Spleen (tissue), 7 donors: ENCODE measurements around the gene SCART1.

ENCODE experiments used
- POLR2A ChIP-seq, 3 donors: fragments of 450-650 bp; IDR thresholded peaks; one replicate each; pipeline ENCODE4 v1.5.1; 2017; ENCODE audit warnings: antibody characterized with exemption in 3 of 3, mild to moderate bottlenecking in 1 of 3
- TF ChIP-seq, protein P1 (sequence below), 11 experiments: fragments of 200-600 bp in 7 of 11; fragments of 450-650 bp in 4 of 11; sonication (generic) in 4 of 11; IDR thresholded peaks in 8 of 11; conservative IDR thresholded peaks in 3 of 11; 1 replicate in 7 of 11; 2 replicates in 4 of 11; pipeline versions ENCODE4 v1.4.0 to v1.8.0; 2016 to 2021; ENCODE audit warnings: antibody characterized with exemption in 11 of 11, inconsistent platforms in 4 of 11, mild to moderate bottlenecking in 1 of 11
- donor health status: DM: no; HTN: no; CAD: no; lungs with moderate emphysema.
- donor health status: DM: no; HTN: no; CAD: no.
- donor health status: DM: no; HTN: no; CAD: no.

DNA sequence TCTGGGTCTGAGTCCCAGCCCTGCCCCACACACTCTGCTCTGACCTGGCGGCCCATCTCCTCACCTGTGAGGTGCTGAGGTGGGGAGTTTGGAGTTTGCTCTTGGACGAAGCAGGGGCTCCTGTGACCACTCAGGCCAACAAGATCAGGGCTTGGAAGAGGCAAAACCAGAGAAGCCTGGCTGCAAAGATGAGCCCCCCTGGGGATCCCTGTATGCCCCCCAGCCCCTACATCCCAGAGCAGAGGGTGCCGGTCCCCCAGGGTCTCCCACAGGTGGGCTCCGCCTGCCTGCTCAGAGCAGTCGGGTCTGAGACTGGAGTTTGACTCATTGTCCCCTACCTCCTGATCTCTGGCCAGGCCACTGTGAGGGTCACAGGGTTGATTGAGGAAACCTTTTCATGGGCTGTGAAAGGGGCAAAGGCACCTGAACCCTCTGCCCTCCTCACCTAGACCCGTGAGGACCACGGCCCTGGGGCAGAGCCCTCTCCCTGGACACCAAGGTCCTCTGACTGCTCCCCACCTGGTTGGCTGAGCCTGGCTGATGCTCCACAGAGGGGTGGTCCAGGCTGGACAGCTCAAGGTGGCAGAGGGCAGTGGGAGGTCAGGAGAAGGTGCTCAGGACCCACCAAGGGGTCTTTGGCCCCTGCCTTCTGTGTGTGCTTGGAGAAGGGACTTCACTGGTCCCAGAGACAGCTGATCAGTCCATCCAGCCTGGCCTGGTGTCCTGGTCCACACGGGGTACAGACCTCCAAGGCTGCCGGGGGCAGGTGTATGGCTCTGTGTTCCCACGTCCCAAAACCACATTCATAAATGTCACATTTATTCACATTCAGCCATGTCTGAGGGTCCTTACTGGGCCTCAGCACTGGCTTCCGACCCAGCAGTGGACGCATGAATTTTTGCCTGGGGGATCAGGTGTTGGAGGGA, 9.1 kb upstream of the SCART1 start:
- TF ChIP-seq, protein P1, sequence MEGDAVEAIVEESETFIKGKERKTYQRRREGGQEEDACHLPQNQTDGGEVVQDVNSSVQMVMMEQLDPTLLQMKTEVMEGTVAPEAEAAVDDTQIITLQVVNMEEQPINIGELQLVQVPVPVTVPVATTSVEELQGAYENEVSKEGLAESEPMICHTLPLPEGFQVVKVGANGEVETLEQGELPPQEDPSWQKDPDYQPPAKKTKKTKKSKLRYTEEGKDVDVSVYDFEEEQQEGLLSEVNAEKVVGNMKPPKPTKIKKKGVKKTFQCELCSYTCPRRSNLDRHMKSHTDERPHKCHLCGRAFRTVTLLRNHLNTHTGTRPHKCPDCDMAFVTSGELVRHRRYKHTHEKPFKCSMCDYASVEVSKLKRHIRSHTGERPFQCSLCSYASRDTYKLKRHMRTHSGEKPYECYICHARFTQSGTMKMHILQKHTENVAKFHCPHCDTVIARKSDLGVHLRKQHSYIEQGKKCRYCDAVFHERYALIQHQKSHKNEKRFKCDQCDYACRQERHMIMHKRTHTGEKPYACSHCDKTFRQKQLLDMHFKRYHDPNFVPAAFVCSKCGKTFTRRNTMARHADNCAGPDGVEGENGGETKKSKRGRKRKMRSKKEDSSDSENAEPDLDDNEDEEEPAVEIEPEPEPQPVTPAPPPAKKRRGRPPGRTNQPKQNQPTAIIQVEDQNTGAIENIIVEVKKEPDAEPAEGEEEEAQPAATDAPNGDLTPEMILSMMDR (IDR thresholded peaks at IDR 0.05 in 8 of 11, conservative IDR thresholded peaks at IDR 0.05 in 3 of 11), result no peak
- no peak for TF ChIP-seq POLR2A (IDR thresholded peaks at IDR 0.05)
